ENCODE data around the gene BMPR1B. TPM values are rescaled to one million over a fixed set of nuclear protein-coding genes. Genes with fewer than 3 reads are reported as not detected.

Gene BMPR1B
- polyA plus RNA-seq, 3 donors: 0.18 to 0.48 (median 0.34) TPM

DNA sequence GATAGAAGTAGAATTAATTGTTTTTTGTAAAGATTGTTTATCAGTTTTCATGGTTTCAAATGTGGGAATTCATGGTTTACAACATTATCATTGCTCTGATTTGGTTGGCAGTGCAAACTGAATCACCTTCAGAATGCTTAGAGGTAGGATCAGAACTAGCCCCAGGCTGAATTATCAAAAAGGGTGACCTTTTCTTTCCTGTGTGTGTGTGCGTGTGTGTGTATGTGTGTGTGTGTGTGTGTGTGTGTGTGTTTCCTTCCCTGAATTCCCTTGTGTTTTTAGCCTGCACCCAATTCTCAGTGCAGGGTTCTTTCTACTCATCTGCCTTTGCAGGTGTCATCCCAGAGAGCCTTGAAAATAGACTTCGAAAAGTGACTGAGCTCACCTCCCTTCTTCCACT lies 125.0 kb downstream of the BMPR1B start:
- WGBS, 3 donors: 72 to 89% (median 73%) methylated on average over 2 of the region's 2 CpGs
- H3K27ac ChIP-seq (ENCODE audit: low read depth, low read length): no peak overlapping the region

DNA sequence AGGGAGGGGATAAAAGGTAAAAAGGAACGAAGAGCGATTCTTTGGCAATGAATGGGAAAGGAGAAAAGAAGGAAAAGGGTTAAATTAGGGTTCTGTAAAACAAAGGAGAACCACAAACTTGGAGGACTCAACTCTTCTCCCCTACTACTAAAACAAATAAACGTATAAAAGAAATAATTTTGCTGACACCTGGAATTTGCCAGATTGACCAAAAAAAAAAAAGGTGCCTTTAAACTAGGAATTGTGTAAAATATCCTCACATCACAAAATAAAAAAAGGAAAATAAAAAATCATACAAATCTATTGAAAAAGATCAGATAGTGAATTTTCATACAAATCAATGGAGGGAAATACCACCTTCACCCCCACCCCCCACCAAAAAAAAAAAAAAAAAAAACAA lies 129.3 kb downstream of the BMPR1B start:
- H3K27ac ChIP-seq (ENCODE audit: low read depth, low read length): no peak overlapping the region
- 78 to 86% (median 84%) methylated on average over 3 of the region's 3 CpGs for WGBS, 3 donors

DNA sequence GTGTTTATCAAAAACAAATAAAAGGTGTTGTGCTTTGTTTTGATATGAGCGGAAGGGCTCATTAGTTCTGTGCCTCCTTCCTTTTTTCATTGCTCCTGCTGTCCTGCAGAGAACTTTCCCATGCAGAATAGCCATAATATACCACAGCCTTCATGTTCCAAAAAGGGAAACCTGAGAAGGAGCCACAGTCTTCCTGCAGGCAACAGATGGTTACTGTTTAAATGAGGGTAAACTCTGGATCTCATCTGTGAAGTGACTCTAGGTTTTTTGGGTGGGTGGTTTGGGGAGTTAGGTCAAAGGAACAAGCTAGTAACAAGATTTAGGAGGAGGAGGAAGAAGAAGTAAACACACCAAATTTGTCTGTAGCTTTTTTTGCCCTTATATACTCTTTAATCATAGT lies 131.8 kb downstream of the BMPR1B start:
- WGBS, 3 donors: 30 to 87% (median 68%) methylated on average over 1 of the region's 1 CpG
- no peak overlapping the region for H3K27ac ChIP-seq (ENCODE audit: low read depth, low read length)

DNA sequence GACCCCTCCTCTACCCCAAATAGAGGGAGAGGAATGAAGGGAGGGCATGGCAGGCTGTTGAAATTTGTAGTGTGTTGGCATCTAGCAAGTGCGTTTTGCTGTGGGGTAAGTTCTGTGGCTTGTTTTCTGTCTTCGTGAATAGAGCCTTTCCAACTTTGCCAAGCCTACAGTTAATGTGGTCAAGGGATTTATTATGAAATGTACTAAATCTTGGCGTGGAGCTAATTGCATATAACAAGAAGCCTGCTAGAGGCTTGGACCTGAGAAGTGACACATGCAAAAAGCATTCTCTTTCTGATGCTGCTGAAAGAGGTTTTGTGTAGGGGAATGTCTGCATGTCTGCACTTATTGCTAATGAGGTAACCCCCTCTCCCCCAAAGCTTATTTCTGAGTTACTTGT lies 132.2 kb downstream of the BMPR1B start:
- H3K27ac ChIP-seq (ENCODE audit: low read depth, low read length): no peak overlapping the region
- 54 to 65% (median 58%) methylated on average over 3 of the region's 3 CpGs for WGBS, 3 donors

DNA sequence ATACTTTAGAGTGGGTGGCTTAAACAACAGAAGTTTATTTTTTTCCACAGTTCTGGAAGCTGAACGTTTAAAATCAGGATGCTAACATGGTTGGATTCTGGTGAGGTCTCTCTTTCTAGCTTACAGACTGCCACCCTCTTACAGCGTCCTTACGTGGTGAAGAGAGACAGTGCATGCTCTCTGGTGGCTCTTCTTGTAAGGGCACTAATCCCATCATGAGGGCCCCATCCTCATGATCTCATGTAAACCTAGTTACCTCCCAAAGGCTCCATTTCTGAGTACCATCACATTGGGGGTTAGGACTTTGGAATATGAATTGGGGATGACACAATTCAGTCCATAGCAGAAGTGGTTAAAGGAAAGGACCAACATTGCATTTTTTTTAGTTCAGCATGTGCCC lies 132.8 kb downstream of the BMPR1B start:
- H3K27ac ChIP-seq (ENCODE audit: low read depth, low read length): no peak overlapping the region

DNA sequence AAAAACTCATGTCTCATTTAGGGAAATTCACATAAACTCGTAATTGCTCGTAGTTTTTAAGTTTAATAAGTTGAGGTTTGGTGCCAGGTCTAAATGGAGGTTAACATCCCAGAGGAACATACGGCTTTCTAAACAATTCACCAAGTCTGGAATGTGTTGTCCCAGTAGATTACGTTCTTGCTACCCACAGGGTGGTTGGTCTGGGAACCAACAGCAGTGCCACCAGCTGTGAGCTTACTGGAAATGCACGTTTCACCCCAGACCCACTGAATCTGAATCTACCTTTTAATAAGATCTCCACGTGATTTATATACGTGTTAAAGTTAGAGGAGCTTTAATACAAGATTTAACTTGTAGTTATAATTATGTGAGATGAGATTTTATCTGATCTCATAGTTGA lies 134.3 kb downstream of the BMPR1B start:
- H3K27ac ChIP-seq (ENCODE audit: low read depth, low read length): no peak overlapping the region
- 56 to 84% (median 82%) methylated on average over 7 of the region's 7 CpGs for WGBS, 3 donors

More for the DNA sequence above, 132.8 kb downstream of the BMPR1B start:
- WGBS, 3 donors: 87 to 94% (median 93%) methylated on average over 3 of the region's 3 CpGs

DNA sequence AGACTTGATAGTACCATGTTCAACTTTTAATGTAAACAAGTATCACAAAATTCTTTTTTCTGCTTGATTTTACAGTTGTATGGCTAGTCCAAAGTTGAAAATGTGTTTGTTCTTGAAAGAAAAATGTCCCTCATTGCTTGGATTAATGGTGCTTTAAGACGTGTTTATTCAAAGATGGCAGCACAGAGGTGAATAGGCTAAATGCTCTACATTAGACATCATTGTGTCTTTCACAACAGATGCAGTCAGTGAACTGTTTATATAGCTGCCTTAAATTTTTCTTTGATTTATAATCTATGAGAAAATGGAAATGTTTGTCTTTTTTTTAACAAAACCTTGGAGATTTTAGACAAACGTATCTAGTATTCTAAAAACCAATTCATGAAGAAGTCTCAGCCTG lies 137.3 kb downstream of the BMPR1B start:
- WGBS, 3 donors: 65 to 77% (median 70%) methylated on average over 2 of the region's 2 CpGs
- H3K27ac ChIP-seq (ENCODE audit: low read depth, low read length): no peak overlapping the region

DNA sequence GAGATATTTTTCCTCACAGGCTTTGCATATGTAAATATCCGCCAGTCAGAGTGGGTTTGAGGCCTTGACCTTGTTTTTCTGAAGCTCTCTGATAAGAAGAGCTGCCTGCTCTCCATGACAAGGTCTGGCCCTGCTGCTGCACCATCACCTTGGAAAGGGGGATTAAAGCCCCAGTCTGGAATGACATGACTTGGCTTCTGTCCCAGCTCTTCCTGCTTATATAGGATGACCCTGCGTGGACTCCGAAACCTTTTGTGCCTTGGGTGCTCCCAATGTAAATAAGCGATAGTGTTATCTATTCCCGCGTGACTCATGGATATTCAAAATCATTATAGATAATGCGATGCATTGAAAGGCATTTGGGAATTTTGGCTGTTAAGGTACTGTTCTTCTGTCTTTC lies 139.3 kb downstream of the BMPR1B start:
- WGBS, 3 donors: 42 to 86% (median 83%) methylated on average over 7 of the region's 7 CpGs
- H3K27ac ChIP-seq (ENCODE audit: low read depth, low read length): no peak overlapping the region

DNA sequence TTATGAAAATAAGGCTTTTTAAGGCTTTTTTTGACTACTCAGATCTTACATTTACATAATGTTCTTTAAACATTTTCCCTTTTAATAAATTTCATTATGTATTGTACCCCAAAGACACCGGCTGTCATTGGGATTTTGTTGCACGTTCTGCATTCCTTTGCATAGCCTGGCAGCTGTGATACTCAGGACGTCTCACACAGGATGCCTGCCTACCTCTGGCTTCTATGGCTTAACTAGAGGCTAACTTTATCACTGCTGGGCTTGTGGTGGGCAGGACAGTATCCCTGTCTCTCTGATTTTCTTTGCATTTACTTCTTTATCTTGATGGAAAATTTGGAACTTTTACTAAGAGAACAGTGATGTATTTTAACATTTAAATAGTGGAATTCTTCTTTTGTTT lies 147.8 kb downstream of the BMPR1B start:
- 48 to 64% (median 58%) methylated on average over 3 of the region's 3 CpGs for WGBS, 3 donors
- no peak overlapping the region for H3K27ac ChIP-seq (ENCODE audit: low read depth, low read length)

DNA sequence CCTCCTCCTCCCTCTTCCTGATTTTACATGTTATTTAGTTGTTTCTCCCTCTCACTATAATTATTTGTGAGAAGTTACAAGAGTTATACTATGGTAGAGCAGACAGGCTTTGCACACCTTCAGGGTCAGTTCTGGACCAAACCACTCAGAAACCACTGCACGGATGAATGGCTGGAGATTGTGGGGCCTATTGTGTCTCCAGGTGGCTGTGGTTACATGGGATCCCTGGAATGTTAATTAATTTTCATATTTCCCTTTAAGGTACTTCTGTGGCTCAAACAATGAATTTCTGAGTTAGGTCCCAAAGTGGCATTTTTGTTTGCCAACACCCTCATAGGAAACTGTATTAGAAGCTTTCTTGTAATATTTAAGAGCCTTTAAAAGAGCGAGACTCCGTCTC lies 151.9 kb downstream of the BMPR1B start:
- 87 to 94% (median 89%) methylated on average over 3 of the region's 3 CpGs for WGBS, 3 donors
- no peak overlapping the region for H3K27ac ChIP-seq (ENCODE audit: low read depth, low read length)

DNA sequence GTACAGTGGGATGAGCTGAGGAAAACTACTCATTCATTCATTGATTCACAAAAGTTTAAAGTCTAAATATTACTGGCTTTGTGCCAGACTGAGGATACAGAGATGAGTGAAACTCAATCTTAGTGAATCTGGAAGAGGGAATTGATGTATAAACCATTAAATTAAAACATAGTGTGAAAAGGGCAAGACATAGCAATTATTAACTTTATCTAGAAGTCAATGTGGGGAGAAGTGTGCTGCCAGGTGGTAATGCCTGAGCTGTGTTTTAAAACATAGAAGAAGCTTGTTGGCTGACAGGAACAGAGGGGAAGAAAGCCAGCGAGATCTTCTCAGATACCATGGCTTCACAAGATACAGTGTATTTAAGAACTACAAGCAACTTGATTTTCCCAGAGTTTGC lies 153.4 kb downstream of the BMPR1B start:
- no peak overlapping the region for H3K27ac ChIP-seq (ENCODE audit: low read depth, low read length)
- 81 to 92% (median 90%) methylated on average over 1 of the region's 1 CpG for WGBS, 3 donors

DNA sequence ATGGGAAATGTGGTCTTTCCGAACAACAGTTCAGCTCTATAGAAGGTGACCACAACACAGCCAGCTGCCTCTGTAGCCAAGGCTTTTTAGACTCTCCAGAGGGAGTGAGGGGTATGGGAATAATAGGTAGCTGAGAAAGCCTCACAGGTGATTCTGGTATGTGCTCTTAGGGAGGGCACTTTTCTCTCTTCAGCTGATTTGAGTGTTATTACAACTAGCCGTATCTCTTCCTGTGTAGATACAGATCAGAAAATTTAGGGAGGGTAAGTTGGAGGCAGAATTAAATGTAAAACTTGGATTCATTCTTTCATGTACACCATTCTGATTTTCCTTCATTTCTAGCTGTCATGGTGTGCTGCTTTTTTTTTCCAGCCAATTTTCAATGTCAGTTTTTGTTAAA lies 154.9 kb downstream of the BMPR1B start:
- H3K27ac ChIP-seq (ENCODE audit: low read depth, low read length): no peak overlapping the region
- WGBS, 3 donors: 81 to 88% (median 82%) methylated on average over 2 of the region's 2 CpGs

DNA sequence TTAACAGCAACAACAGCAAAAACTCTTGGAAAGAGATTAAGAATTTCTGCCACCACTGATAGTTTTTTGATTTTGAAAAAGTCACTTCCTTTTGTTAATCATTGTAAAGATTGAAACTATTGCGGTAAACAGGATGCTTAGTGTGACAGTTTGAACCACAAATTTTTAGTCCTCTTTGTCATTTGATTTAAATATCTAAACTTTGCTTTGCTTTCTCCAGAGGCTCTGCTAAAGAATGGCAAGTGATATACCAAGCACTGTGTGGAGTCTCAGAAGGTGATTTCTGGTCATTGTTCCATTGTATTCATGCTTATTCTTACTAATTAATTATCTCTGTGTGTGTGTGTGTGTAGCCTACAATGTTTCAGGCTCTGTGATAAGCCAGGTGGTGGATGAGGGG lies 155.6 kb downstream of the BMPR1B start:
- no peak overlapping the region for H3K27ac ChIP-seq (ENCODE audit: low read depth, low read length)
- WGBS, 3 donors: 38 to 65% (median 39%) methylated on average over 1 of the region's 1 CpG

DNA sequence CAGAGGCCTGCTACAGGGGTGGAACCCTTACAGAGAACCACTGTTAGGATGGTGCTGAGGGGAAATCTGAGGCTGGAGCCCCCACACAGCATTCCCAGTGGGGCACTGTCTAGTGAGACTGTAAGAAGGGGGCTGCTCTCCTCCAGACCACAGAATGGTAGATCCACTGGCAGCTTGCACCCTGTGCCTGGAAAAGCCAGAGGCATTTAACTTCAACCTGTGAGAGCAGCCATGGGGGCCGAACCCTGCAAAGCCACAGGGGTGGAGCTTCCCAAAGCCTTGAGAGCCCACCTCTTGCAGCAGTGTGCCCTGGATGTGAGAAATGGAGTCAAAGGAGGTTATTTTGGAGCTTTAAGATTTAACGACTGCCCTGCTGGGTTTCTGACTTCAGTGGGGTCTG lies 159.4 kb downstream of the BMPR1B start:
- 90 to 94% (median 91%) methylated on average over 2 of the region's 2 CpGs for WGBS, 3 donors
- H3K27ac ChIP-seq (ENCODE audit: low read depth, low read length): no peak overlapping the region

DNA sequence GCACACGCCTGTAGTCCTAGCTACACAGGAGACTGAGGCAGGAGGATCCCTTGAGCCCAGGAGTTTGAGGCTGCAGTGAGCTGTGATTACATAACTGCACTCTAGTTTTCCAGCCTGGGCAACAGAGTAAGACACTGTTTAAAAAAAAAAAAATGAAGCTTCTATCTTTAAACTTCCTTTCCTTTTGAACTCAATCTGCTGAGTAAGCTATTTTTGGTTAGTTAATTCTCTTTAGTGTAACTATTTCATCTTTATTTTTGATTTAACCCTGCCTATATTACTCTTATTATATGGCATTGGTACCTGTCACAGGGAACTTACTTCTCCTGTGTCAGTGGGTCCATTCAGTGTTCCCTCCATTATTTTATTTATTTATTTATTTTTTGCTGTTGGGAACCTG lies 160.8 kb downstream of the BMPR1B start:
- 79 to 94% (median 93%) methylated on average over 1 of the region's 1 CpG for WGBS, 3 donors

DNA sequence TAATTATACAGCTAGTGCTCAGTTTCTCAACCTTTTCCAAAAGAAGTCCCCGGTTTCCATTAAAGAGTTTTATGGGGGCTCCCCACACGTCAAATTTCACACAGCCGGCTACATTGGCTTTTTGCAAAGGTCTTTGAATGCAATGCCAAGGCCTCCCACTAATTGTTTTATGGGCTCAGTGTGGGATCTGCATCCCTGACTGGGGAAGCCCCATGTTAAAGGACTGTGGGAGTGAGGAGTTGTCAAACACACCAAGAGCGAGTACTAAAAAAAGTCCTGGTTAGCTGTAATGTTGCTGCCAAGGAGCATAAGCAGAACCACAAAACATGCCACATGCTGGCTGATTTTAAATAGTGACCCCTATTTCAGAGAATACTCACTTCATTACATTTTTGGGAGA lies 162.6 kb downstream of the BMPR1B start:
- 67 to 73% (median 69%) methylated on average over 4 of the region's 4 CpGs for WGBS, 3 donors
- no peak overlapping the region for H3K27ac ChIP-seq (ENCODE audit: low read depth, low read length)

More for the DNA sequence above, 160.8 kb downstream of the BMPR1B start:
- no peak overlapping the region for H3K27ac ChIP-seq (ENCODE audit: low read depth, low read length)

DNA sequence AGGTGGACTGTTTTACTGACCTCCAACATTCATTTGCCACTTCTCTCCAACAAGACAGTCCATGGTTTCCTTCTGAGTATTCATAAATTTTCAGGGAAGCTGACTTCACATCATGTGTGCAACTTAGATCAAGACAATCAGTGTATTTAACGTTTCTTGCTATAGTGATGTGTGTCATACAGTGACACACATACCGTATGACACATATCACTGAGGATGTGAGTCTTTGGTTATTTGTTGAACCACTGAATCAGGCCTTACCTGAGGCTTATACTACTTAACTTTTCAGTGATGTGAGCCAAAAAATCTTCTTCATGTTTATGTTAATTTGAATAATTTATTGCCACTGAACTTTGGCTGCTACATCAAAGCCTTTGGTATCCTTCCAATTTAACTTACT lies 166.8 kb downstream of the BMPR1B start:
- no peak overlapping the region for H3K27ac ChIP-seq (ENCODE audit: low read depth, low read length)
- WGBS, 3 donors: 53 to 89% (median 55%) methylated on average over 2 of the region's 2 CpGs

DNA sequence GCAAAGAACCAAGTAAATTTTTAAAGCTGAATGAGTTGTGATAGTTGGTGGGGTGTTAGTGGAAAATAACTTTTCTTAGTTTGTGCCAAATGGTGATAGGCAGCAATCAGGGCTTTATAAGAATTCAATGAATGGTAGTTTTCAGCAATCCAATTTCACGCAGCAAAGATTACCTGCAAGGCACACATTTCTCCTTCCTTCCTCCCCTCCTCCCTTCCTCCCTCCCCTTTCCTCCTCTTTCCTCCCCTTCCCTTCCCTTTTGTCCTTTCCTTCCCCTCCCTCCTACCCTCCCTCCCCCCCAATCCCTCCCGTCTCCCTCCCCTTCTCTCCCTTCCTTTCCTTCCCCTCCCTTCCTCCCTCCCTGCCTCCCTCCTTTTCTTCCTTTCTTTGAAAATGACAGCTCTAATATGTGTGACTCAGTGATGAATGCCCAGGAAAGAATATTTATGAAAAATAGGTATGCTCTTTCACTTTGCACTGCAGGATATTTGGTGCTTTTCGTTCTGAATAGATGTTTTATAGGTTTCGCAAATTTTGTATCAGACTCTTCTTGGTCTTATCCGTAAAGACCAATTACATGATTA lies 168.1 kb downstream of the BMPR1B start:
- 77 to 84% (median 83%) methylated on average over 4 to 5 of the region's 5 CpGs for WGBS, 3 donors
- H3K27ac ChIP-seq (ENCODE audit: low read depth, low read length): no peak overlapping the region

DNA sequence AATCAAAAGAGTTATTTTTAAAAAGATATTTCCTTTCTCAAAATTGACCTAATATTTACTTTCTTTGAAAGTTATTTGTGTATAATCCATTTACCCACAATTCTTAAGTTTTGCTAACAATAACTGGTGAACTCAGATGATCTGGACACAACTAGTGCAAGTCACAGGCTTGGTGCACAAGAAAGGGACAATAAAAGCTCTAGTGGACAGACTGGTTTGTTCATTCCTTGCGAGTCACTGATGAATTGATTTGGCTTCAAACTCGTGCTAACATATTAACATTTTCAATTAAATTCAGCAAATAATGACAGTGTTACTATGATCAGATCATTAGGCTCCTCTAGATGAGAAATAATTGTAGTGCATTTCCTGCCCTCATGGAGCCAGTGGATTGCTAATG lies 169.2 kb downstream of the BMPR1B start:
- WGBS, 3 donors: 58 to 86% (median 83%) methylated on average over 2 of the region's 2 CpGs

DNA sequence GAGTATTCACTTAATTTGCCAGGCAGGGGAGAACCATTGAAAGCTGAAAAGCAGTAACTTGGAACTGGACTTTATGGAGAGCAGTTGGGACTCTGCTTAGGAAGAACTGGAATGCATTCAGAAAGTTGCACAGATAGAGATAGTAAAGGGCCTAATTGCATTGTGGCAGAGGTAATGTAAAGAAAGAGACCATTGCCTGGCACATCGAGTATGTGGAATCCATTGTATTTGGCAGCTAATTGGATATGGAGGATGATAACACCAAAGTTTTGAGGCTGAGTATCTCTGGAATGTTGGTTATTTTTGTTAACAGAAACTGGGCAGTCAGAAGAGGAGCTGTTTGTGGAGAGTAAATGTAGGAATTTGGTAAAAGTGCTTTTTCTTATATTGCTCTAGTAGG lies 169.9 kb downstream of the BMPR1B start:
- WGBS, 3 donors: 44 to 73% (median 59%) methylated on average over 1 of the region's 1 CpG
- no peak overlapping the region for H3K27ac ChIP-seq (ENCODE audit: low read depth, low read length)

More for the DNA sequence above, 169.2 kb downstream of the BMPR1B start:
- no peak overlapping the region for H3K27ac ChIP-seq (ENCODE audit: low read depth, low read length)

DNA sequence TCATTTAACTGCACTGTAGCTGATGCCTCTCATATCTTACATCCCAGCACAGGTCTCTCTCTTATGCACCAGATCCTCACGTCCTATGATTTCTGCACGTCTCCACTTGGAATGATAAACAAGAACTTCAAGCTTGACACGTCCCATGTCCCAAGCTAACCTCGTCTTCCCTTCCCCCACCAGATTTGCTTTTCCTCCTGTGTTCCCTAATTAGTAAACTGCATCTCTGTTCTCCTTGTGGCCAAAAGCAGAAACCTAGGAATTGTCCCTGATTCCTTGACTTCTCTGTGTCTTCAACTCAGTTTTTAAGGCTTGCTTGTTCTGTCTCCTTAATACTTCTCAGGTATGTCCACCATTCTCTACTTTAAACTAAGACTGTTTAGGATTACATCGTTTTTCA lies 171.9 kb downstream of the BMPR1B start:
- no peak overlapping the region for H3K27ac ChIP-seq (ENCODE audit: low read depth, low read length)
- 72 to 90% (median 79%) methylated on average over 5 of the region's 5 CpGs for WGBS, 3 donors

Measured in adipose tissue (tissue), 3 donors.